Body of pancreas (tissue), 4 donors: Measurements from ENCODE around the gene ZC3HAV1. TPM values are rescaled to one million over a fixed set of nuclear protein-coding genes. Genes with fewer than 3 reads are reported as not detected.
"Not testable (repeated sequence)": the region's sequence is repeated elsewhere in the genome, so short reads cannot be mapped to it uniquely, and the experiment has no call there.

ENCODE experiments used
- ATAC-seq: fragments of 150-250 bp; one replicate; pipeline ENCODE4 v1.9.1; 2016
- DNase-seq, 4 donors: peaks; one replicate each; pipeline ENCODE4 v3.0.0-alpha.2; 2019
- H3K27ac ChIP-seq, 4 donors: fragments of 200-600 bp; sonication (generic); 1 replicate in 3 of 4; 2 replicates in 1 of 4; pipeline versions ENCODE4 v1.5.1 to v1.6.1; 2016 to 2019; ENCODE audit warnings: mild to moderate bottlenecking in 1 of 4, mixed read lengths in 1 of 4, moderate library complexity in 1 of 4
- H3K27me3 ChIP-seq, 2 donors: fragments of 200-600 bp; sonication (generic); one replicate each; pipeline ENCODE4 v1.6.0; 2016; ENCODE audit warnings: mild to moderate bottlenecking in 1 of 2
- H3K36me3 ChIP-seq, 2 donors: fragments of 200-600 bp; sonication (generic); replicated peaks in 1 of 2; 2 replicates each; pipeline ENCODE4 v1.5.1; 2016; ENCODE audit warnings: low read depth in 2 of 2; ENCODE audit not compliant: insufficient read depth in 1 of 2
- H3K4me1 ChIP-seq: fragments of 200-600 bp; sonication (generic); one replicate; pipeline ENCODE4 v1.6.0; 2016
- H3K4me3 ChIP-seq, 2 donors: fragments of 200-600 bp; sonication (generic); 1 replicate in 1 of 2; 2 replicates in 1 of 2; pipeline ENCODE4 v1.5.1; 2016 to 2019
- H3K9me3 ChIP-seq, 3 donors: fragments of 200-600 bp; sonication (generic); 1 replicate in 2 of 3; 2 replicates in 1 of 3; pipeline ENCODE4 v1.5.1; 2016
- POLR2A ChIP-seq, 3 donors: fragments of 450-650 bp; IDR thresholded peaks; one replicate each; pipeline ENCODE4 v1.6.1; 2016; ENCODE audit warnings: antibody characterized with exemption in 3 of 3, mild to moderate bottlenecking in 2 of 3
- WGBS, 2 donors: methylation state at CpG; one replicate each; pipeline ENCODE4 v1.1.5; 2017; 5-methylcytosine and 5-hydroxymethylcytosine counted together
- intact Hi-C: fragments of 100-400 bp; cut with DNase I; formaldehyde crosslinking; loops from one replicate; pipeline ENCODE4 v1.15.1; 2023
- total RNA-seq, 2 donors: library from RNA; depleted of rRNA; stranded (reverse); fragments of >200 nt; gene quantifications; one replicate each; pipeline ENCODE4 v1.1.0, GENCODE V29; 2016
- TF ChIP-seq, protein P1 (sequence below), 7 experiments: fragments of 450-650 bp in 4 of 7; fragments of 200-600 bp in 3 of 7; sonication (generic) in 3 of 7; IDR thresholded peaks; one replicate each; pipeline ENCODE4 v1.5.1; 2016 to 2019; ENCODE audit warnings: antibody characterized with exemption in 7 of 7

ZC3HAV1 gene
- total RNA-seq, 2 donors from 2014 or later, result 13.5 to 14.5 TPM

DNA sequence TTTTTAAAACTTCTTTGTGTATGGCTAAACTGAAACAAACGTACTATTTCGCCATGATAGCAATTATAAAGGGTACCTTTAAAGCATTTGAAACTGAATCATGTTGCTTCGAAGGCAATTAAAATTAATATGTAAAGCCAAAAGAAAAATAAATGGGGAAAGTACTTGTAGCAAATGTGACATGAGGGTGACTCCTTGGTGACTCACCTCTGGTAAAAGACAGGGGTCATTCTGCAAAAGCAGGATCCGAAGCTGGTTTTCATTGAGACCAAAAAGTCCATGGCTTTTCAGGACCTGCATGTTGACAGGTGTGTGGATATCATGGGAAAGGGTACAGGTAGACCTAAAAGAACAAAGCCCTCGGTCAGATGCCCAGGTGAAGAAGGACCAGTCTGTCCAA is 75.2 kb downstream of the ZC3HAV1 start:
- Histone ChIP-seq H3K9me3 (no peaks in the 10 kb centered on the region), H3K4me3 (no peak overlapping the region), H3K4me1 (peaks cover 10% of the 10 kb centered on the region), H3K27ac (no peak overlapping the region), H3K36me3 (no peaks in the 10 kb centered on the region), H3K27me3 (no peaks in the 10 kb centered on the region)
- intact Hi-C loops, result no loop called here
- TF ChIP-seq, protein P1, sequence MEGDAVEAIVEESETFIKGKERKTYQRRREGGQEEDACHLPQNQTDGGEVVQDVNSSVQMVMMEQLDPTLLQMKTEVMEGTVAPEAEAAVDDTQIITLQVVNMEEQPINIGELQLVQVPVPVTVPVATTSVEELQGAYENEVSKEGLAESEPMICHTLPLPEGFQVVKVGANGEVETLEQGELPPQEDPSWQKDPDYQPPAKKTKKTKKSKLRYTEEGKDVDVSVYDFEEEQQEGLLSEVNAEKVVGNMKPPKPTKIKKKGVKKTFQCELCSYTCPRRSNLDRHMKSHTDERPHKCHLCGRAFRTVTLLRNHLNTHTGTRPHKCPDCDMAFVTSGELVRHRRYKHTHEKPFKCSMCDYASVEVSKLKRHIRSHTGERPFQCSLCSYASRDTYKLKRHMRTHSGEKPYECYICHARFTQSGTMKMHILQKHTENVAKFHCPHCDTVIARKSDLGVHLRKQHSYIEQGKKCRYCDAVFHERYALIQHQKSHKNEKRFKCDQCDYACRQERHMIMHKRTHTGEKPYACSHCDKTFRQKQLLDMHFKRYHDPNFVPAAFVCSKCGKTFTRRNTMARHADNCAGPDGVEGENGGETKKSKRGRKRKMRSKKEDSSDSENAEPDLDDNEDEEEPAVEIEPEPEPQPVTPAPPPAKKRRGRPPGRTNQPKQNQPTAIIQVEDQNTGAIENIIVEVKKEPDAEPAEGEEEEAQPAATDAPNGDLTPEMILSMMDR (IDR thresholded peaks at IDR 0.05), result no peak
- TF ChIP-seq POLR2A (IDR thresholded peaks at IDR 0.05), result no peak
- ATAC-seq (no peak), DNase-seq (no peak)
- 90 to 97% methylated on average over 5 of the region's 5 CpGs for WGBS, 2 donors

DNA sequence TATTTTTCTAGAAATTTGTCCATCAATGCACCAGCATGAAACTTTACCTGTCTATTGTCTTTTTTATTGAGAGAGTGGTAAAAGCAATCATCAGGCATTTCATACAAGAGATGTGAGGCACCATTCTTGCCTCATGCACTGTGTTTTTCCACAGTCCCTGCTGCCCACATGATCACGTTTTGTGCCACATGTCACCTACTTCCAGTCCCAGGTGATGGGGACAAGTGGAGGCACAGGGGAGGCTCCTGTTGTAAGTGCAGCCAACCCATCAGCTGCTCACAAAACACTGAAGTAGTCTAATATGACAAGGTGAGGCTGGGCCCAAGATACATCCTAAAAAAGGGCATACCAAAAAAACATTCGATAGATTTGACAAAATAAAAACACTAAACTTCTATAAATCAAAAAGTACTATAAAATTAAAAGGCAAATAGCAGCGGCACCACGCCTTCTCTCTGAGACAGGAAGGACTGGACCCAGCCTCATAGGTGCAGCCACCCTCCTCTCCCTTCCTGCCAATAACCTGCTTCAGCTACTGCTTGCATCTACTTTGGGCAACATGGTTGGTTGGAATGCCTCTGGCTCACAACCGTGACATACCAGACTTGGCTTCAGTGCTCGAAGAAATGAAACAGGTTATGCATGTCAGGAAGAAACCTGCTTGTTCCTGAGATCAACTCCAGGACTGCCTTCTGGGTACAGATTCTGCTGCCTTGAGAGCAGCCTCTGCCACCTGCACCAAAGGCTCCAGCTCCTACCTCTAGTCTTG is 76.0 kb downstream of the ZC3HAV1 start:
- H3K4me3 ChIP-seq, result no peak overlapping the region
- H3K27ac ChIP-seq, result no peak overlapping the region
- no peaks in the 10 kb centered on the region for H3K36me3 ChIP-seq
- TF ChIP-seq, protein P1 (IDR thresholded peaks at IDR 0.05), result no peak
- no peak for TF ChIP-seq POLR2A (IDR thresholded peaks at IDR 0.05)
- DNase-seq, result no peak
- no peaks in the 10 kb centered on the region for H3K9me3 ChIP-seq
- H3K4me1 ChIP-seq, result peaks cover 10% of the 10 kb centered on the region
- no peak for ATAC-seq
- no peaks in the 10 kb centered on the region for H3K27me3 ChIP-seq
- WGBS, 2 donors, result 80 to 89% methylated on average over 5 to 6 of the region's 6 CpGs
- intact Hi-C loops, result no loop called here

DNA sequence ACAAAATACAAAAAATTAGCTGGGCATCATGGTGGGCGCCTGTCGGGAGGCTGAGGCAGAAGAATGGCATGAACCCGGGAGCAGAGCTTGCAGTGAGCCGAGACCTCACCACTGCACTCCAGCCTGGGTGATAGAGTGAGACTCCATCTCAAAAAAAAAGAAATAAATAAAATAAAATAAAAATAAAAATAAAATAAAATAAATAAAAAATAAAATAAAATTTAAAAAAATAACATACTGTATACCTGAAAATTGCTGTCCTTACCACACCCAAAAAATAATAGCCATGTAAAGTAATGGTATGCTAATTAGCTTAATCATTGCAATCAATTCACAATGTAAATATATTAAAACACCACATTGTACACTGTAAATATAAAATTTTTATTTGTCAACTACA is 77.0 kb downstream of the ZC3HAV1 start:
- Histone ChIP-seq H3K4me1 (peaks cover 10% of the 10 kb centered on the region), H3K9me3 (no peaks in the 10 kb centered on the region), H3K27ac (no peak overlapping the region), H3K36me3 (peaks cover 0 to under 1% of the 10 kb centered on the region in 2 donors), H3K27me3 (no peaks in the 10 kb centered on the region), H3K4me3 (no peak overlapping the region)
- ATAC-seq, result no peak
- WGBS, 2 donors, result 94 to 95% methylated on average over 4 of the region's 4 CpGs
- TF ChIP-seq, protein P1 (IDR thresholded peaks at IDR 0.05), result no peak
- no peak for TF ChIP-seq POLR2A (IDR thresholded peaks at IDR 0.05)
- intact Hi-C loops, result no loop called here
- DNase-seq, result no peak

DNA sequence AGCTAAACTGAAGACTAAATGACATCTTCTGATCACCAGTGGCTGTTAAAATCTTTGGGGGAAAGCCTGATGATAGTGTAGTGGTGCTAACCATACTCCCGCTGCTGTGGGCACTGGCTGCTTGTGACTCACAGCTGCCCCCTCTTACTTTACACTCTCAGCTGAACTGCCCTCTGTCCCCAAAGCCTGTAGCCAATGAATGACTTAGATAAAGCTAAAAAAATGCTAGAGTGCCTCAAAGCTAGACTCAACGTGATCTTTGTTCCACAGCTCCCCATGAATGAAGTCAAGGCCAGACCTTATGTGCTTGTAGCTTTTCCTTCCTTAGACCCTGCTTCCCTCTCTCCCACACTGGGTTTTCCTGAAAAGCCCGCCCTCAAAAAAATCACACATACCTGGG is 80.2 kb downstream of the ZC3HAV1 start:
- no peak for DNase-seq
- 88 to 93% methylated on average over 2 to 3 of the region's 3 CpGs for WGBS, 2 donors
- Histone ChIP-seq H3K36me3 (peaks cover 0 to 1% of the 10 kb centered on the region in 2 donors), H3K4me3 (no peak overlapping the region), H3K27ac (no peak overlapping the region), H3K27me3 (no peaks in the 10 kb centered on the region), H3K9me3 (no peaks in the 10 kb centered on the region), H3K4me1 (no peaks in the 10 kb centered on the region)
- intact Hi-C loops, result no loop called here
- no peak for ATAC-seq
- no peak for TF ChIP-seq POLR2A (IDR thresholded peaks at IDR 0.05)
- TF ChIP-seq, protein P1 (IDR thresholded peaks at IDR 0.05), result no peak

DNA sequence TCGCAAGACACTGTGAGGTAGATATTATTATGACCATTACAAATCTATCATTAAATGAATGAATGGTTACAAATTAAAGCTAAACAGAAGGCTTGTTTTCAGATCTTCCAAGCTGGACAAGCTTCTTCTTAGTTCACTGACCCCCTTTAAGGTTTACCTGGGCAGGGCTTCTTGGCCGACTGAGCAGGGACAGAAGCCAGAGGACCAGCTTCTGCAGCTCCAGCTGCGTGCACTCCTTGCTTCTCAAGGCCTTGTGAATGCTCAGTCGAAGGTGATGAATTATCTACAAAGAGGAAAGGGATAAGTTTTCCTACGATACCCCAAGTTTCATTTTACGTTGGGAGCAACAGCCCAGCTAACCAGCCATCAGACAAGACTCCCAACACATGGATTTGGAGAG is 83.0 kb downstream of the ZC3HAV1 start:
- intact Hi-C loops, result no loop called here
- Histone ChIP-seq H3K4me1 (no peaks in the 10 kb centered on the region), H3K9me3 (no peaks in the 10 kb centered on the region), H3K36me3 (peaks cover 0 to 5% of the 10 kb centered on the region in 2 donors), H3K27me3 (no peaks in the 10 kb centered on the region), H3K4me3 (no peak overlapping the region), H3K27ac (no peak overlapping the region)
- 76 to 84% methylated on average over 6 of the region's 6 CpGs for WGBS, 2 donors
- no peak for ATAC-seq
- no peak for DNase-seq
- TF ChIP-seq, protein P1 (IDR thresholded peaks at IDR 0.05), result no peak
- TF ChIP-seq POLR2A (IDR thresholded peaks at IDR 0.05), result no peak

DNA sequence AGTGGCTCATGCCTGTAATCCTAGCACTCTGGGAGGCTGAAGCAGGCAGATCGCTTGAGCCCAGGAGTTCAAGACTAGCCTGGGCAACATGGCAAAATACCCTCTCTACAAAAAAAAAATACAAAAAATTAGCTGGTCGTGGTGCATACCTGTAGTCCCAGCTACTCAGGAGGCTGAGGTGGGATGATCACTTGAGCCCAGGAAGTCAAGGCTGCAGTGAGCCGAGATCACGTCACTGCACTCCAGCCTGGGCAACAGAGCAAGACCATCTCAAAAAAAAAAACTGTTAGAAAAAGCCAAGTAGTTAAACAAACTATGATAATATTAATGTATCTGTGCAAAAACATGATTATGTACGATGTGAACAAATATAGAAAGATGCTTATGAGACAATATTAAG is 83.7 kb downstream of the ZC3HAV1 start:
- H3K4me3 ChIP-seq, H3K27ac ChIP-seq, intact Hi-C loops, ATAC-seq, H3K4me1 ChIP-seq, DNase-seq, H3K36me3 ChIP-seq, H3K9me3 ChIP-seq, H3K27me3 ChIP-seq: not testable (repeated sequence)
- 77 to 80% methylated on average over 5 of the region's 5 CpGs for WGBS, 2 donors
